ENCODE results near the gene FAM184A. TPM values are rescaled to one million over a fixed set of nuclear protein-coding genes. Genes with fewer than 3 reads are reported as not detected.

Gene FAM184A
- total and polyA plus RNA-seq, 9 of the 15 experiments (the other 6 are each of a cell fraction or from before 2014, with no cell fraction given): 6.4 to 18.7 (median 13.1) TPM

DNA sequence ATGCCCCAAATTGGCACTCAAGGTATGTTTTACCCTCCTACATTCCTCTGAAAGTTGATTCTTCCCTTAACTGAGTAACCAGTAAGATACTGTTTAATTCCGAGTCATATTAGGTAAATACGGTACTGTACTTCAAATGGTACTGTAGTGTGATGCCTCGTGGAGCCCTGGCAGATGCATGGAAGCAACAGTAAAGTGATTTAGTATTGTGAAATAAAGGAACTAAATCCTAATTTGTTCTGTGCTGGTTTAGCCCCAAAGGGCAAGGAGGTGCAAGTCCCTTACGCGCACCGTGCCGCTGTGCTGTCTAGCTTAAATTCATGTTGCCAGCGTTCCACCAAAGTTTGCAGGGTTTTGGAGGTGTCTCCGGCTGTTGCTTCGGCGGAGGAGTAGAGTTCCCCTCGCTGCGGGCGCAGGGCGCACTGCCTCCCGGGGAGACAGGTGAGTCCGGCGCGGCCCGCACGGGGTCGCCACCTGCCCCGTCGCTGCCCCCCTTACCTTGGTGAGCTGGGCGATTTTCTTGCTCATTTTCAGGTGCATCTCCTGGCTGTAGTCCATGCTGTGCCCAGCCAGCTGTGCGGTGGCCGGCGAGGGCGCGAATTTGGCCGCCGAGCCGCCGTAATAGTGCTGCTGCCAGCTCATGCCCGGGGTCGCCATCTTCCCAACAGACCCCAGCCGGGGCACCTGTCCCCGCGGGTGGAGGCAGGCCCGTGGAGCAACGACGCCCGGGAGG, 655 bp downstream of the FAM184A start (continued):
- TF ChIP-seq BCLAF1 (IDR thresholded peaks at IDR 0.05; ENCODE audit: borderline replicate concordance in 1 of 2, control insufficient read depth in 1 of 2, low read depth in 2 of 2, low read length in 1 of 2) (no peak), ZNF143 (CRISPR knock-in tag; IDR thresholded peaks at IDR 0.05) (no peak), EWSR1 (IDR thresholded peaks at IDR 0.05; ENCODE audit: borderline replicate concordance, low read depth, partially characterized antibody) (no peak), RAD21 (CRISPR knock-in tag; conservative IDR thresholded peaks at IDR 0.05 in 1 of 2, IDR thresholded peaks at IDR 0.05 in 1 of 2) (peak in 1 of 2 experiments; percentile 22; a peak in 1 of 4 replicates), SMAD4 (CRISPR knock-in tag; conservative IDR thresholded peaks at IDR 0.05) (peak; percentile 84), MTA3 (IDR thresholded peaks at IDR 0.05; ENCODE audit: borderline replicate concordance) (no peak), ZNF449 (CRISPR knock-in tag; IDR thresholded peaks at IDR 0.05) (no peak), ESRRB (CRISPR knock-in tag; IDR thresholded peaks at IDR 0.05; ENCODE audit: borderline replicate concordance) (no peak), STAG1 (CRISPR knock-in tag; IDR thresholded peaks at IDR 0.05; ENCODE audit: borderline replicate concordance) (peak; percentile 48; the same call in 1 of the 2 replicates), HNRNPH1 (optimal IDR thresholded peaks at IDR 0.05; ENCODE audit: low read depth, low read length) (no peak), MIER1 (IDR thresholded peaks at IDR 0.05; ENCODE audit: low read depth) (no peak), KDM1A (IDR thresholded peaks at IDR 0.05) (no peak), HNRNPK (IDR thresholded peaks at IDR 0.05; ENCODE audit: low read depth, low read length, poor library complexity, severe bottlenecking) (no peak), TAF15 (IDR thresholded peaks at IDR 0.05; ENCODE audit: low read depth, low read length) (no peak), CREM (IDR thresholded peaks at IDR 0.05; ENCODE audit: low read depth) (0 out of 2 replicates have a peak, but pooled peaks have one; percentile 27), TOE1 (IDR thresholded peaks at IDR 0.05; ENCODE audit: borderline replicate concordance) (no peak), TOE1 (CRISPR knock-in tag; IDR thresholded peaks at IDR 0.05; ENCODE audit: borderline replicate concordance, low read depth) (peak; percentile 77; the same call in 1 of the 2 replicates), SMARCE1 (IDR thresholded peaks at IDR 0.05) (peak; percentile 52; the same call in 1 of the 2 replicates), LCOR (CRISPR knock-in tag; IDR thresholded peaks at IDR 0.05) (peak; percentile 76; the same call in 1 of the 2 replicates), SRF (CRISPR knock-in tag; IDR thresholded peaks at IDR 0.05) (no peak)
- TF ChIP-seq, protein P1, sequence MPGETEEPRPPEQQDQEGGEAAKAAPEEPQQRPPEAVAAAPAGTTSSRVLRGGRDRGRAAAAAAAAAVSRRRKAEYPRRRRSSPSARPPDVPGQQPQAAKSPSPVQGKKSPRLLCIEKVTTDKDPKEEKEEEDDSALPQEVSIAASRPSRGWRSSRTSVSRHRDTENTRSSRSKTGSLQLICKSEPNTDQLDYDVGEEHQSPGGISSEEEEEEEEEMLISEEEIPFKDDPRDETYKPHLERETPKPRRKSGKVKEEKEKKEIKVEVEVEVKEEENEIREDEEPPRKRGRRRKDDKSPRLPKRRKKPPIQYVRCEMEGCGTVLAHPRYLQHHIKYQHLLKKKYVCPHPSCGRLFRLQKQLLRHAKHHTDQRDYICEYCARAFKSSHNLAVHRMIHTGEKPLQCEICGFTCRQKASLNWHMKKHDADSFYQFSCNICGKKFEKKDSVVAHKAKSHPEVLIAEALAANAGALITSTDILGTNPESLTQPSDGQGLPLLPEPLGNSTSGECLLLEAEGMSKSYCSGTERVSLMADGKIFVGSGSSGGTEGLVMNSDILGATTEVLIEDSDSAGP (CRISPR knock-in tag; IDR thresholded peaks at IDR 0.05): peak; percentile 56; the same call in 1 of the 2 replicates

Data from K562 (cell line).